HG03442 (cell line): Measurements from ENCODE around the gene VPS41.
A peak's percentile ranks its signal among the peaks of the same experiment; 100 is the strongest.

Experiments used
- ATAC-seq: cut with Tn5 transposase; IDR thresholded peaks from one replicate; pipeline ENCODE4 v1.9.1; 2021; ENCODE audit warnings: mild to moderate bottlenecking, moderate library complexity; ENCODE audit not compliant: unreplicated experiment

Gene VPS41

DNA sequence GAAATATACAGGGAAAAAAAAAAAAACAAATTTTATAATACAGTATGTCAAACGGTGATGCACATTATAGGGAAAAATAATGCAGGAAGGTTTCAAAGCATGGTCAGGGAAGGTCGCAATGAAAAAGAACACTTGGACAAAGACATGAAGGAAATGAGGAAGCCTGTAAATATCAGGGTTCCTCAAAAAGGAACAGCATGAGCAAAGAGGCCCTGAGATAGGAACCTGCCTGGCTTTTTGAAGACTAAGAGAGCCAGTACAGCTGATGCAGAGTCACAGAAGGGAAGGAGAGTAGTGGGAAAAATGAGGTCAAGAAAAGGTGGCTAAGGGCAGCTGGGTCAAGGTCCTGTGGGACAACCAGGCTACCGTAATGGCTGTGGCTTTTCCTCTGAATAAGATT, 1.9 kb downstream of the VPS41 start:
- ATAC-seq = no peak

- peak; percentile 44 for ATAC-seq
These were observed 3.8 kb downstream of the VPS41 start for GRCh38 chr7:38905056-38905759.

GRCh38 chr7:38903057-38903456, 5.9 kb downstream of the VPS41 start:
- ATAC-seq = no peak

DNA sequence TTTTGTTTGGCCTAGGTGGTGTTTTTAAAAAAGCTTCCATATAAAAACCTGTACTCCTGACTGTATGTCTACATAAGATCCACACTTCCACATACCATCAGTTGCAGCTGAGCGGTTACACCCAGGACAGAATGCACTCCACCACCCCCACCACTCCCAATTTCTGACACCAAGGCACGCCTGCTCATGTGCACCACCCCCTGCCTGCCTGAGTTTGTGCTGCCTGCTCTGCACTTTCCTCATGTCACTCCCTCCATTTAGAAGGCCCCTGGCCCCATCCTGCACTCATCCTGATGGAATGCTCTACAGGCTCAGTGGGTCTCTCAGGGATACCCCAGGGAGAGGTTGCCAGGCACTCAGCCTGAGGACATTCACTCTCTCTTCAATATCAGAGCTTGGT, 6.5 kb downstream of the VPS41 start:
- ATAC-seq = no peak

- no peak for ATAC-seq
These were observed 15.9 kb downstream of the VPS41 start for GRCh38 chr7:38893061-38893460.

DNA sequence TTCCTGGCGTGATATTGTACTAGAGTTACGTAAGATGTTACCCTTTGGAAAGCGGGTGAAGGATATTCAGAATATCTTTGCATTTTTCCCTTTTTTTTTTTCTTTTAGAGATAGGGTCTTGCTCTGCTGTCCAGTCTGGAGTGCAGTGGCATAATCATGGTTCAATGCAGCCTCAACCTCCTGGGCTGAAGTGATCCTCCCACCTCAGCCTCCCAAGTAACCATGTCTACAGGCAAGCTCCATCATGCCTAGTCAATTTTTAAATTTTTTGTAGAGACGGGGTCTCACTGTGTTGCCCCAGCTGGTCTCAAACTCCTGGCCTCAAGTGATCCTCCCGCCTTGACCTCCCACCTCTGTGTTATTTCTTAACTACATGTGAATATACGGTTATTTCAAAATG, 18.4 kb downstream of the VPS41 start:
- ATAC-seq = no peak

DNA sequence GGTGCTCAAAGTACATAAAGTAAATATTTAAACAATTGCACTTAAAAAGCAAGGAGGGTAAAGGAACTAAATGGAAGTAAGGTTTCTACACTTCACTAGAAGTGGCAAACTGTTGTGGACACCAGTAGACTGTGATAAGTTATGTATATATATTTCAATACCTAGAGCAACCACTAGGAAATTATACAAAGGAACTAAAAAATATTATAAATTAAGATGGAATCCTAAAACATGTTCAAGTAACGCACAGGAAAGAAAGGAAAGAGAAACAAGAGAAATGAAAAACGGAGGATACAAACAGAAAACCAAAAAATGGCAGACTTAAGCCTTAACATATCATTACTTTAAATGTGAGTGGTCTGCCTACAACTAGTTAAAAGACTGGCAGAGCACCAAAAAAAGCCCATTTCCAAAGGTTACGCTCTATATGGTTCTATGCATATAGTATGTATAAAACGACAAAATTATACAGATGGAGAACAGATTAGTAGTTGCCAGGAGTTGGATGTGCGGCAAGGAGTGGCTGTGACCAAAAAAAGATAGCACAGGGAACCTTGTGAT, 19.0 kb downstream of the VPS41 start:
- no peak for ATAC-seq

GRCh38 chr7:38889079-38889478, 19.9 kb downstream of the VPS41 start:
- ATAC-seq = no peak

DNA sequence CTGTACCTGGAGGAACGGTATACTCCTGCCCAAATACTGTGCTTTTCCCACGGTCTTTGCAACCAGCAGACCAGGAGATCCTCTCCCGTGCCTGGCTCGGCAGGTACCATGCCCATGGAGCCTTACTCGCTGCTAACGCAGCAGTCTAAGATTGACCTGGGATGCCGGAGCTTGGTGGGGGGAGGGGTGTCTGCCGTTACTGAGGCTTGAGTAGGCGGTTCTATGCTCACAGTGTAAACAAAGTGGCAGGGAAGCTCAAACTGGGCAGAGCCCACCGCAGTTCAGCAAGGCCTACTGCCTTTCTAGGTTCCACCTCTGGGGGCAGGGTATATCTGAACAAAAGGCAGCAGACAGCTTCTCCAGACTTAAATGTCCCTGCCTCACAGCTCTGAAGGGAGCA, 22.7 kb downstream of the VPS41 start:
- no peak for ATAC-seq

GRCh38 chr7:38883706-38884105, 25.3 kb downstream of the VPS41 start:
- no peak for ATAC-seq

DNA sequence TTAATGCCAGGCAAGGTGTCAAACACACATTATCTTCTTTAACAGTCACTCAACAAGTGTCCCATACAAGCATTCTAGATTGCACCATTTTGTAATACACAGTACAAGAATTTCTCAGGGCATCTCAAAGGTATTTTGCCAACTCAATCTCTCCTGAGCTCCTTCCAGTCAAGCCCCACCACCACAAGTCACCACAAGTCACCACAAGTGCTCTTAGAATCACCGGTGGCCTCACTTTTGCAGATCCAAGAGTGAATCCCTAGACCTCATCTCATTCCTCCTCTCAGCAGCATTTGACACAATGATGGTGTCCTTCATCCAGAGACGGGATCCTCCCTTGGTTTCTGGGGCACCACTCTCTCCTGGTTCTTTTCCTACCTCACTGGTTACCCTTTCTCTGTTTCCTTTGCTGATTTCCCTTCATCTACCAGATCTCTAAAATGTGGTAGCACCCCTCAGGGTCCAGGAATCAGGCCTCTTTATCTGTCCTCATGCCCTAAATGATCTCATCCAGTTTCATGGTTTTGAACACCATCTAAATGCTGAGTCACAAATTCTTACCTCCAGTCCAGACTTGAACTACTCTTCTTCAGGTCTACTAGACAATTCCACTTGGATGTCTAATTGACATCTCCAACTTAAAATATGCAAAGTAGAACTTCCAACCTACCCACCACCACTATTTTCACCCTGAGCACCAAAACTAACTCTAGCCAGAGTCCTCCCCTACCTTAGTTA, 26.9 kb downstream of the VPS41 start:
- no peak for ATAC-seq

DNA sequence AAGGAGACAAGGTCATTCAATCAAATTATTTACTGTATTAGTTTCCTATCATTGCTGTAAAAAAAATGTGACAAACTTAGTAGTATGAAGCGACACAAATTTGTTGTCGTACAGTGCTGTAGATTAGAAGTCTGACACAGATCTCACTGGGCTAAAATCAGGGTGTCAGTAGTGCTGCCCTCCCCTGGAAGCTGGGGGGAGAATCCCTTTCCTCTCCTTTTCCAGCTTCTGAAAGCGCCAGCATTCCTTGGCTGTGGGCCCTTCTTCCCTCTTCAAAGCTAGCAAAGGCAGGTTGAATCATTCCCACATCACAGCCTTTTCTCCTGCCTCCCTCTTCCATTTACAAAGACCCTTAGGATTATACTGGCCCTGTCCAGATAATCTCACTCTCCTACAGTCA, 28.0 kb downstream of the VPS41 start:
- ATAC-seq = no peak

DNA sequence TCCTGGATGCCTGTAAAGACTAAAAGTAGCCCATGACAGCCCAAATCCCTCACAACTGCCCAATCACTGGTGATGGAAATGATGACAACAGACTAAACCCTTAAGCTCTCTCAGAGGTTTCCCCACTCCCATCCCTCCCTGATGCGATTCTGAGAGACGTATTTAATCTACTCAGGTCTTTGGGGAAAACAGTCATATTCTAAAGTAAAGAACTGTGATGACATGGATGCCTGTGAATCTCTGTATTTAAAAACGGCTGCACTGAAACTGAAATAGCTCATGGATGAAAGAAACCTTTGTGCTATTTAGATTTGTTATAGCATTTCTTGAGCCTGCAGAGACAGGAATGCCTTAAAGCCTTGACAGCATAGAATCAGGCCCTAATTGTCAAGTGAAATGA, 28.5 kb downstream of the VPS41 start:
- ATAC-seq = no peak

DNA sequence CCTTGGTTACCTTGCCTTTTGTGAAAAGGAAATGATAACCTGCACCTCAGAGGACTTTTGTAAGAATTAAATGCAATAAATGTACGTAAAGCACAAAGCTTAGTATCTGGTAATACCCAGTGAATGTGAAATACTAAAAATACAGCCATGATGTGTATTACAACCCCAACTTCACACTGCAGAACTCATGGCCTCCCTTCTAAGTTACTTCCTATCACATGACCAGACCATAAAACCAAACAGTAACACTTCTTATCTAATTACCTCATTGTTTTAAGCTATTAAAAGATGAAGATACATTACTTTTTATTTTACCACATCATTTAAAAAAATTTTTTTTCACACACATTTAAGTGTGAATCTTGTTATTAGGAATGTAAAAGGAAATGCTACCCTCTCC, 29.0 kb downstream of the VPS41 start:
- no peak for ATAC-seq

DNA sequence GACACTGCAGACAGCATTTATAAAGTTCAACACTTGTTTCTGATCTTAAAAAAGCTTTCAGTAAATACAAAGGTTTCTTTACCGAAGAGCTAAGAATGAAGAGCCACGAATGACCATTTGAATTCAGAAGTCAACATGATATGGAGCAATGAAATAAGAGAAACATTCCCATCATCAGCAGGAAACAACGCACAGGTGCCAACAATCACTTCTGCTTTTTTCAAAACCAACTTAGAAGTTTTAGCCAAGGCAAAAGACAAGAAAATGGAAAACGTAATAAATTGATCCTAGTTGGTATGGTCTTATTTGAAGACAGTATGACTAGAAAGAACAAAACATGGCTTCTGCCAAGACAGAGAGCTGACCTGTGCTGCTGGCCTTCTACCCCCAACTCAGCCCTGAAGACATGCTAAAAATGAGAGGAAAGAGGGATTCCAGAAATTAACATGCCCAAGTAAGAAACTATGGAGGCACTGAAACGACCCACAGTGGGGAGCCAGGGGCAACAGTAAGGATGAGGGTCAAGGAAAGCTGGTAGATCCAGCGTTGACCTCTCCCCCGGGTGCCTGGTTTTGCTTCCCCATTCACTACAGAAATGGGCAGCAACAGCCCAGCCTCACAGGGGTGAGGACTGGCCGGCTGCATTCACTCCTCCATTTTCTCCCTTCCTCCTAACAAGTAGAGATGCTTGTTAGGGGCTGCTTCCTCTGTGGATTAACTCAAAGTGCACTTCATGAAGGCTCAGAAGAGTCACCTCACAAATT, 30.1 kb downstream of the VPS41 start:
- ATAC-seq = no peak

DNA sequence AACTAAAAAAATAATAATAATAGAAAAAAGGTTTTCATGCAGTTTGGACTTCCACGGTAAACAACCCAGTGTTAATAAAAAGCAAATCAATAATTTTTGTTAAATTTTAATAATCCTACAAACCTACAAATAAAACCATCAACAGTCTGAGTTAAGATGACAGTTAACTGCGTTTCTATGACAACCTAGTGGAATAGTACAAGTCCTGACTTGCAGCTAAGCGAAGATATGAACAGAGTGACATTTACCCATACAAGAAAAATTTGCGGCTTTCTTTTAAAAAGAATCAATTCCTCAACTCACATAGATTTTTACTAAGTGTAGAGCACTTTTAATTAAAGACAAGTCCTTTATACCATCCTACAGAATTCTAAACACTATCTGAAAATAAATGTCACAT, 35.6 kb downstream of the VPS41 start:
- no peak for ATAC-seq

DNA sequence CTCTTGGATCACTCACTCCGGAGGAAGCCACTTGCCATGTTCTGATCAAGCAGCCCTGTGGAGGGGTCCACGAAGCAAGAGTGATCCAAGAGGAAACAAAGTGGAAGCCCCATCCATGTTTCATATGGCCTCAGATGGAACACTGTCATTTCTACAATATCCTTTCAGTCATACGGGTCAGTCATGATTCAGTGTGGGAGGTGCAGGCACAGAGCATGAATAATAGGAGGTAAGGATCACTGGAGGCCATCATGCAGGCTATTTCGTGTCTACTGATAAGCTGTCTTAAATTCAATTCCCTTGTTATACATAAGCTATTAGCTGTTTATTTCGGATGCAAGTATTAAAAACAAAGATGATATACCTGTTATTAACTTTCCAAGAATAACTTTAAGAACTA, 36.8 kb downstream of the VPS41 start:
- no peak for ATAC-seq

DNA sequence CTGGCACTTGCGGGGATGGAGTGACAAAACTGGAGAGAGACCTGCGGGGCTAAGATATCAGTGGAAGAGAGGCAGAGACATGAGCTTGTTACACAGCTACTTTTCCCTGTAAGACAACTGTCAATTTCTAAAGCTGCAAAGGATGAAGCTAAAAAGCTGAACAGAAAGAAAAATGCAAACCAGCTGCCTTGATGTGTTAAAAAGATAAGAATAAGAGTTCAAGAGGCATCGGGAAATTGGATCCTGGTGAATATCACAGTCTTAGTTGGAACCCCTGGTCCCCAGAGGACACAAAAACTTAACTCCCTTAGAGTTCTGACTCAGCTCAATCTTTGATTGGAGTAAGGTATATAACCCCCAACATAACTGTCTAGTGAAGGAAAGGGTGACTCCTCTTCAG, 38.8 kb downstream of the VPS41 start:
- no peak for ATAC-seq

DNA sequence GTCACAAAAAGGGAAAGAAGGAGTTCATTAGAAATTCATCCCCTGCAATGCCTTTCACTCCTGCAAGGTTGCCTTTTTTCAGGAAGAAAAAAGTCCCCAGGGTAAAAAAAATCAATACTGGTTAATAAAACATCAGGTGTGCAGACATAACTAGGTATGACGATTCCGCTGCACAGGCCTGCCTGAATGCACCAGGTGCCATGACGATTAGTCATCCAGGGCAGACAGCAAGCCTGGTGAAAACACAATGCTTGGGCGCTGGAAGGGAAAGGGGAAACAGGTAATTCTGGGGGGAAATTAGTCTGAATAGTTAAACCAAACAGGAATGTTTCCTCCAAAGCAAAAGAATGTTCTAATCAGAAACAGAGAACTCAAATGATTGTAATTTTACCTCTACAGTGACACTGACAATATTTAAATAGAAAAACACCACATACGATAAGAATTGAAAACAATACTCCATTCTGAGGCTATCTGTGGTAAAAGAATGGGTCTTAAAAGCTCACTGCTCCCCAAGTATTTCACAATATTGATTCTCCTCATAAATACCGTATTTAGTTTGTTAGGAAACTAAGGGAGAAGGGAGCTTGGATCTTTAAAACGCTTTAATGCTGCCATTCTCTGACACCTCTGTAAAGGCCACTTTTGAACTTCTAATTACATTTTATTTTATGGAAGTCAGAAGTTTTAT, 45.2 kb downstream of the VPS41 start:
- no peak for ATAC-seq

GRCh38 chr7:38862666-38863065, 46.3 kb downstream of the VPS41 start:
- no peak for ATAC-seq

GRCh38 chr7:38858259-38858884, 50.6 kb downstream of the VPS41 start:
- no peak for ATAC-seq
